ENCODE results near the gene P2RY14.
A peak's percentile ranks its signal among the peaks of the same experiment; 100 is the strongest.

P2RY14 gene

GRCh38 chr3:151278230-151278629 is at the start of gene P2RY14:
P2RY14 (minus strand) TSS chr3:151278542; CDS start chr3:151214316, 64,226 bp downstream.
- DNase-seq, result peak; percentile 96 to 98

GRCh38 chr3:151327571-151328198 is 49.3 kb upstream of the P2RY14 start:
- peak; percentile 59 to 64 for DNase-seq

GRCh38 chr3:151322511-151322910 is 44.2 kb upstream of the P2RY14 start:
- DNase-seq, result no peak

- DNase-seq, result peak; percentile 45 to 73
These were observed 43.2 kb upstream of the P2RY14 start for GRCh38 chr3:151321526-151321925.

GRCh38 chr3:151320131-151320530 is 41.8 kb upstream of the P2RY14 start:
- no peak for DNase-seq

GRCh38 chr3:151319628-151320027 is 41.3 kb upstream of the P2RY14 start:
- DNase-seq, result no peak

GRCh38 chr3:151318991-151319390 is 40.6 kb upstream of the P2RY14 start:
- peak; percentile 88 to 89 for DNase-seq

- DNase-seq, result no peak
These were observed 40.0 kb upstream of the P2RY14 start for GRCh38 chr3:151318313-151318712.

- no peak for DNase-seq
These were observed 38.1 kb upstream of the P2RY14 start, which contains the start of gene GPR87 for GRCh38 chr3:151316267-151316991. GPR87 (minus strand) TSS chr3:151316820; CDS start chr3:151300100, 16,720 bp downstream.

- no peak for DNase-seq
These were observed 37.5 kb upstream of the P2RY14 start for GRCh38 chr3:151315846-151316245.

- DNase-seq, result no peak
These were observed 36.8 kb upstream of the P2RY14 start for GRCh38 chr3:151315136-151315535.

GRCh38 chr3:151314593-151314992 is 36.3 kb upstream of the P2RY14 start:
- DNase-seq, result no peak

- DNase-seq, result peak in 1 of 2 experiments; percentile 21
These were observed 35.8 kb upstream of the P2RY14 start for GRCh38 chr3:151314137-151314536.

- DNase-seq, result no peak
These were observed 34.6 kb upstream of the P2RY14 start for GRCh38 chr3:151312972-151313371.

- no peak for DNase-seq
These were observed 31.2 kb upstream of the P2RY14 start for GRCh38 chr3:151309566-151309965.

- DNase-seq, result no peak
These were observed 29.5 kb upstream of the P2RY14 start for GRCh38 chr3:151307583-151308488.

- DNase-seq, result no peak
These were observed 28.8 kb upstream of the P2RY14 start for GRCh38 chr3:151307131-151307530.

GRCh38 chr3:151306168-151306810 is 27.9 kb upstream of the P2RY14 start:
- no peak for DNase-seq

- no peak for DNase-seq
These were observed 27.4 kb upstream of the P2RY14 start for GRCh38 chr3:151305775-151306151.

- no peak for DNase-seq
These were observed 26.9 kb upstream of the P2RY14 start for GRCh38 chr3:151305060-151305774.

GRCh38 chr3:151303751-151304150 is 25.4 kb upstream of the P2RY14 start:
- DNase-seq, result no peak

- peak in 1 of 2 experiments; percentile 41 for DNase-seq
These were observed 23.4 kb upstream of the P2RY14 start for GRCh38 chr3:151301787-151302186.
